DOHH2 (cell line): ENCODE measurements around the gene SLC44A1.

Source experiments
- EZH2phosphoT487 ChIP-seq: fragments of 200-600 bp; sonication (generic); IDR thresholded peaks from 2 replicates; pipeline ENCODE4 v1.6.1; 2017; ENCODE audit warnings: borderline replicate concordance, mild to moderate bottlenecking, antibody characterized with exemption, low read length, moderate library complexity, mixed read lengths
- TF ChIP-seq, protein P1 (sequence below): fragments of 200-600 bp; sonication (generic); IDR thresholded peaks from one replicate; pipeline ENCODE4 v1.5.1; 2014; ENCODE audit warnings: antibody characterized with exemption, mild to moderate bottlenecking, low read depth, low read length; ENCODE audit not compliant: poor library complexity, severe bottlenecking

DNA sequence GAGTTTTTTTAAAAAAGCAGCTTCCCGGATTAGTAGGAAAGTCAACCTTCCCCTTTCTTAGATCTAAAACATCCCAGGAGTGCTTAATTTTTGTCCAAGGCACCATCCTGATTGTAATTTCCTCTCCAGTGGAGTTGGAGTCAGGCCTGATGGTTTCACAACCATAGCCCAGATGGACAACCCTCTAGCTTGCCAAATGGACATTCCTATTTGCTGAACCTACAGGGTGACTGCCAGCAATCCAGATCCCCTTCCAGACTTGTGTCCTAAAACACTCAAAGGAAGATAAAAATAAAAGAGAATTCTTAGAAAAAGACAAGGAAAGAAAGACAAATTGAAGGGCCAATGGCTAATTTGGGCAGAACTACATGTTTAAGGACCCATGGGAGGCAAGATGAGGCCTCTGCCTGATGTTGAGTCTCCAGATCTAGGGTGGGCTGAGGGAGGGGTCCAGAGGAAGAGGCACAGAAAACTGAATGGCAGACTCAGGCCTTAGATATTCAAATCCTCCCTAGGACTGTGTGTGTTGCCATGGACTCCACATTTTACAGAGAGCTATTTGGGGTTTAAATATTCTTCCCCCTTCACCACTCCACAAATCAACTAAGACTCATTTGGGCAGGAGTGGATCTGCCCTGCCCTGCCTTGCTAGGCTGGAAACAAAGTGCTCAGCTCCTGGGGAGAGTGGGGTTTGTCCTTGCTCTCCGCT, 38.5 kb upstream of the SLC44A1 start:
- TF ChIP-seq, protein P1, sequence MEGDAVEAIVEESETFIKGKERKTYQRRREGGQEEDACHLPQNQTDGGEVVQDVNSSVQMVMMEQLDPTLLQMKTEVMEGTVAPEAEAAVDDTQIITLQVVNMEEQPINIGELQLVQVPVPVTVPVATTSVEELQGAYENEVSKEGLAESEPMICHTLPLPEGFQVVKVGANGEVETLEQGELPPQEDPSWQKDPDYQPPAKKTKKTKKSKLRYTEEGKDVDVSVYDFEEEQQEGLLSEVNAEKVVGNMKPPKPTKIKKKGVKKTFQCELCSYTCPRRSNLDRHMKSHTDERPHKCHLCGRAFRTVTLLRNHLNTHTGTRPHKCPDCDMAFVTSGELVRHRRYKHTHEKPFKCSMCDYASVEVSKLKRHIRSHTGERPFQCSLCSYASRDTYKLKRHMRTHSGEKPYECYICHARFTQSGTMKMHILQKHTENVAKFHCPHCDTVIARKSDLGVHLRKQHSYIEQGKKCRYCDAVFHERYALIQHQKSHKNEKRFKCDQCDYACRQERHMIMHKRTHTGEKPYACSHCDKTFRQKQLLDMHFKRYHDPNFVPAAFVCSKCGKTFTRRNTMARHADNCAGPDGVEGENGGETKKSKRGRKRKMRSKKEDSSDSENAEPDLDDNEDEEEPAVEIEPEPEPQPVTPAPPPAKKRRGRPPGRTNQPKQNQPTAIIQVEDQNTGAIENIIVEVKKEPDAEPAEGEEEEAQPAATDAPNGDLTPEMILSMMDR, result no peak
- TF ChIP-seq EZH2phosphoT487, result no peak
